HEK293 (cell line): Measurements from ENCODE around the gene PDE1C.

Source experiments
- CTCF ChIA-PET: fragments of 350-600 bp; formaldehyde crosslinking; extraction: SDS; loops from one replicate; lab custom pipeline; 2021; ENCODE audit warnings: antibody characterized with exemption; lab: Yijun Ruan, JAX
- POLR2A ChIA-PET: fragments of 300-600 bp; formaldehyde crosslinking; extraction: SDS; loops from one replicate; lab custom pipeline; 2020; ENCODE audit warnings: antibody characterized with exemption, inconsistent platforms; lab: Yijun Ruan, JAX
- H3K27ac ChIP-seq: fragments of 200-500 bp; sonication (Bioruptor generic); 2 replicates; pipeline ENCODE4 v1.5.1; 2014; ENCODE audit warnings: low read depth, low read length, control low read depth, inconsistent platforms; ENCODE audit errors: extremely low read depth
- H3K36me3 ChIP-seq, 2 experiments: fragments of 200-500 bp in 1 of 2; sonication (Bioruptor generic) in 1 of 2; 1 replicate in 1 of 2; 2 replicates in 1 of 2; pipeline ENCODE4 v1.5.1; 2014 to 2017; ENCODE audit warnings: inconsistent platforms in 2 of 2, low read length in 2 of 2; ENCODE audit not compliant: control insufficient read depth in 2 of 2, insufficient read depth in 1 of 2
- H3K4me1 ChIP-seq: fragments of 200-500 bp; sonication (Bioruptor generic); 2 replicates; pipeline ENCODE4 v1.5.1; 2014; ENCODE audit warnings: mild to moderate bottlenecking, low read length, inconsistent platforms; ENCODE audit not compliant: control insufficient read depth, insufficient read depth
- H3K4me3 ChIP-seq: 2 replicates; pipeline ENCODE4 v1.5.1; 2011; ENCODE audit warnings: low read depth, mild to moderate bottlenecking, control low read depth, low read length, moderate library complexity
- H3K9me3 ChIP-seq: fragments of 200-500 bp; sonication (Bioruptor generic); 2 replicates; pipeline ENCODE4 v1.5.1; 2014; ENCODE audit warnings: low read depth, low read length, inconsistent platforms; ENCODE audit not compliant: control insufficient read depth, insufficient read depth
- HOXA7 ChIP-seq: sonication (generic); formaldehyde crosslinking; IDR thresholded peaks from 2 replicates; pipeline ENCODE4 v1.8.1; 2022; ENCODE audit warnings: missing genetic modification reagents, borderline replicate concordance
- HOXC10 ChIP-seq: sonication (generic); formaldehyde crosslinking; IDR thresholded peaks from 2 replicates; pipeline ENCODE4 v1.8.1; 2023; ENCODE audit warnings: mild to moderate bottlenecking, missing genetic modification reagents
- KLF9 ChIP-seq: fragments of 450-650 bp; formaldehyde crosslinking; IDR thresholded peaks from 2 replicates; pipeline ENCODE4 v1.5.1; 2016; ENCODE audit warnings: missing biosample characterization, missing genetic modification characterization, low read depth
- TRIM28 ChIP-seq: IDR thresholded peaks from 2 replicates; pipeline ENCODE4 v1.6.1; 2011; ENCODE audit warnings: low read length, control low read depth, borderline replicate concordance
- ZFP37 ChIP-seq: fragments of 450-650 bp; formaldehyde crosslinking; IDR thresholded peaks from 2 replicates; pipeline ENCODE4 v1.5.1; 2016; ENCODE audit warnings: missing biosample characterization, missing genetic modification characterization
- ZIC2 ChIP-seq: fragments of 450-650 bp; formaldehyde crosslinking; IDR thresholded peaks from 2 replicates; pipeline ENCODE4 v1.5.1; 2016; ENCODE audit warnings: missing biosample characterization, missing genetic modification characterization
- ZNF132 ChIP-seq: fragments of 450-650 bp; formaldehyde crosslinking; IDR thresholded peaks from 2 replicates; pipeline ENCODE4 v1.5.1; 2017; ENCODE audit warnings: missing biosample characterization, missing genetic modification characterization, borderline replicate concordance
- ZNF16 ChIP-seq: fragments of 450-650 bp; formaldehyde crosslinking; IDR thresholded peaks from 2 replicates; pipeline ENCODE4 v1.5.1; 2016; ENCODE audit warnings: low read depth, missing biosample characterization, missing genetic modification characterization
- ZNF184 ChIP-seq: fragments of 450-650 bp; IDR thresholded peaks from 2 replicates; pipeline ENCODE4 v1.5.1; 2018; ENCODE audit warnings: missing biosample characterization, mild to moderate bottlenecking, missing genetic modification characterization
- ZNF302 ChIP-seq: fragments of 450-650 bp; formaldehyde crosslinking; IDR thresholded peaks from 2 replicates; pipeline ENCODE4 v1.5.1; 2016; ENCODE audit warnings: missing biosample characterization, missing genetic modification characterization, low read depth
- ZNF311 ChIP-seq: fragments of 450-650 bp; formaldehyde crosslinking; IDR thresholded peaks from 2 replicates; pipeline ENCODE4 v1.5.1; 2017; ENCODE audit warnings: missing biosample characterization, missing genetic modification characterization, borderline replicate concordance
- ZNF324 ChIP-seq: fragments of 450-650 bp; formaldehyde crosslinking; IDR thresholded peaks from 2 replicates; pipeline ENCODE4 v1.5.1; 2016; ENCODE audit warnings: missing biosample characterization, missing genetic modification characterization
- ZNF391 ChIP-seq: fragments of 450-650 bp; formaldehyde crosslinking; IDR thresholded peaks from 2 replicates; pipeline ENCODE4 v1.5.1; 2016; ENCODE audit warnings: low read depth, missing biosample characterization, missing genetic modification characterization, borderline replicate concordance
- ZNF423 ChIP-seq: fragments of 450-650 bp; formaldehyde crosslinking; IDR thresholded peaks from 2 replicates; pipeline ENCODE4 v1.5.1; 2016; ENCODE audit warnings: missing biosample characterization, missing genetic modification characterization
- ZNF549 ChIP-seq: fragments of 450-650 bp; IDR thresholded peaks from 2 replicates; pipeline ENCODE4 v1.5.1; 2018; ENCODE audit warnings: missing biosample characterization, missing genetic modification characterization, mild to moderate bottlenecking, inconsistent platforms, moderate library complexity
- ZNF629 ChIP-seq: fragments of 450-650 bp; formaldehyde crosslinking; IDR thresholded peaks from 2 replicates; pipeline ENCODE4 v1.5.1; 2017; ENCODE audit warnings: missing biosample characterization, missing genetic modification characterization
- ZNF747 ChIP-seq: fragments of 450-650 bp; formaldehyde crosslinking; IDR thresholded peaks from 2 replicates; pipeline ENCODE4 v1.5.1; 2016; ENCODE audit warnings: missing biosample characterization, missing genetic modification characterization
- ZNF777 ChIP-seq: fragments of 450-650 bp; formaldehyde crosslinking; IDR thresholded peaks from 2 replicates; pipeline ENCODE4 v1.5.1; 2017; ENCODE audit warnings: missing biosample characterization, missing genetic modification characterization, borderline replicate concordance
- ZNF837 ChIP-seq: fragments of 450-650 bp; formaldehyde crosslinking; IDR thresholded peaks from 2 replicates; pipeline ENCODE4 v1.5.1; 2016; ENCODE audit warnings: missing biosample characterization, missing genetic modification characterization
- TF ChIP-seq, protein P1 (sequence below): fragments of 450-650 bp; formaldehyde crosslinking; optimal IDR thresholded peaks from 2 replicates; pipeline ENCODE3; 2016; ENCODE audit warnings: missing biosample characterization, mild to moderate bottlenecking, missing genetic modification characterization
- TF ChIP-seq, protein P2 (sequence below): fragments of 450-650 bp; formaldehyde crosslinking; IDR thresholded peaks from 2 replicates; pipeline ENCODE4 v1.5.0; 2017; ENCODE audit warnings: missing biosample characterization, missing genetic modification characterization, borderline replicate concordance
- TF ChIP-seq, protein P3 (sequence below): fragments of 450-650 bp; formaldehyde crosslinking; IDR thresholded peaks from 2 replicates; pipeline ENCODE4 v1.5.1; 2017; ENCODE audit warnings: missing biosample characterization, mild to moderate bottlenecking, missing genetic modification characterization, moderate library complexity

PDE1C gene

DNA sequence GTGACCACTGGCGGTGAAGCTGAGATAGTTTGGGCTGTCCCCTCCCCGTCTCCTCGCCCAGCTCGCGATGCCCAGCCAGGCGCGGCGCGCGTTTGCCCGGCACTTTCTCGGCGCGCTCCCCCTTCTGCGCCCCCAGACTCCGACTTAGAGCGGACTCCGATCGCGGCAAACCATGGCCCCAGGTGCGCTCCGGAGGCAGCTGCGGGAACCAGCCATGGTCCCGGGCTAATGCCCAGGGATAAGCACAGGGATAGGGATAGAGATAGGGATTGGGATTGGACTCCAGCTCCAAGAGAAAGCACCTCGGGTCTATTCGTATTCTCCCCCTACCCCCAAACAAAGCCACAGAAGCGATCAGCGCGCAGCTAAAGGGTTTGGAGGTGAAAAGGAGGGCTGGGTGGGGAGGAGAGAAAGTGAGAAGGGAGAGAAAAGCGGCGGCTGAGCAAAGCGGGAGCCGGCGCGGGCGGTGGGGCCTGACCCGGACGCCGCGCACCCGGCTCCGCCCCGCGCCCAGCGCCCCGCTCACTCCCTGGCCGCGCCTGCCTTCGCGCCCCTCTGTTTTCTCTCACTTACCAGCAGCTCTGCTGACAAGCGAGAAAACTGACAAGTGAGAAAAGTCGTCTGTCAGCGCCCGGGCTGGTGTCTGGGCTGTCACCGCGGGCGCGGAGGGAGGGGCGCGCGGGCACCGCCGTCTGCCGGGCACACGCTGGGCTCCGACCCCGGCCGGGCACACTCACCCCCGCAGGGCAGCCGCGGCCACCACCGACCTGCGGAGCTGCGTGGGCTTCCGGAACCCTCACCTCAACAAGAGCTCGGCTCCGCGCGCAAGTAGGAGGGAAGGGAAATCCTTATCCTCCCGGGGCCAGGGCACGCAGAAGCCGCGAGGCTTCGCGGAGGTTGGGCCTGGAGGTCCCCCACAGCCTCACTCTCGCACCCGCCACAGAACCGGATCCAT is at the start of gene PDE1C:
TSS of gene PDE1C (minus strand) at position 2 of the 955 bp plus-strand sequence.
- POLR2A ChIA-PET = no interaction called here
- H3K36me3 ChIP-seq = no peaks in the 10 kb centered on the region
- no peak for TF ChIP-seq ZNF184 (tag by site-specific recombination)
- TF ChIP-seq ZNF311 = no peak
- TF ChIP-seq, protein P1, sequence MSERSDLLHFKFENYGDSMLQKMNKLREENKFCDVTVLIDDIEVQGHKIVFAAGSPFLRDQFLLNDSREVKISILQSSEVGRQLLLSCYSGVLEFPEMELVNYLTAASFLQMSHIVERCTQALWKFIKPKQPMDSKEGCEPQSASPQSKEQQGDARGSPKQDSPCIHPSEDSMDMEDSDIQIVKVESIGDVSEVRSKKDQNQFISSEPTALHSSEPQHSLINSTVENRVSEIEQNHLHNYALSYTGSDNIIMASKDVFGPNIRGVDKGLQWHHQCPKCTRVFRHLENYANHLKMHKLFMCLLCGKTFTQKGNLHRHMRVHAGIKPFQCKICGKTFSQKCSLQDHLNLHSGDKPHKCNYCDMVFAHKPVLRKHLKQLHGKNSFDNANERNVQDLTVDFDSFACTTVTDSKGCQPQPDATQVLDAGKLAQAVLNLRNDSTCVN (tag by site-specific recombination) = no peak
- TF ChIP-seq ZNF324 (tag by site-specific recombination) = no peak
- no peak for TF ChIP-seq ZNF777 (tag by site-specific recombination)
- no peak for TF ChIP-seq ZNF837 (tag by site-specific recombination)
- TF ChIP-seq ZNF391 (tag by site-specific recombination) = no peak
- TF ChIP-seq, protein P2, sequence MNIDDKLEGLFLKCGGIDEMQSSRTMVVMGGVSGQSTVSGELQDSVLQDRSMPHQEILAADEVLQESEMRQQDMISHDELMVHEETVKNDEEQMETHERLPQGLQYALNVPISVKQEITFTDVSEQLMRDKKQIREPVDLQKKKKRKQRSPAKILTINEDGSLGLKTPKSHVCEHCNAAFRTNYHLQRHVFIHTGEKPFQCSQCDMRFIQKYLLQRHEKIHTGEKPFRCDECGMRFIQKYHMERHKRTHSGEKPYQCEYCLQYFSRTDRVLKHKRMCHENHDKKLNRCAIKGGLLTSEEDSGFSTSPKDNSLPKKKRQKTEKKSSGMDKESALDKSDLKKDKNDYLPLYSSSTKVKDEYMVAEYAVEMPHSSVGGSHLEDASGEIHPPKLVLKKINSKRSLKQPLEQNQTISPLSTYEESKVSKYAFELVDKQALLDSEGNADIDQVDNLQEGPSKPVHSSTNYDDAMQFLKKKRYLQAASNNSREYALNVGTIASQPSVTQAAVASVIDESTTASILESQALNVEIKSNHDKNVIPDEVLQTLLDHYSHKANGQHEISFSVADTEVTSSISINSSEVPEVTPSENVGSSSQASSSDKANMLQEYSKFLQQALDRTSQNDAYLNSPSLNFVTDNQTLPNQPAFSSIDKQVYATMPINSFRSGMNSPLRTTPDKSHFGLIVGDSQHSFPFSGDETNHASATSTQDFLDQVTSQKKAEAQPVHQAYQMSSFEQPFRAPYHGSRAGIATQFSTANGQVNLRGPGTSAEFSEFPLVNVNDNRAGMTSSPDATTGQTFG = no peak
- TF ChIP-seq, protein P3, sequence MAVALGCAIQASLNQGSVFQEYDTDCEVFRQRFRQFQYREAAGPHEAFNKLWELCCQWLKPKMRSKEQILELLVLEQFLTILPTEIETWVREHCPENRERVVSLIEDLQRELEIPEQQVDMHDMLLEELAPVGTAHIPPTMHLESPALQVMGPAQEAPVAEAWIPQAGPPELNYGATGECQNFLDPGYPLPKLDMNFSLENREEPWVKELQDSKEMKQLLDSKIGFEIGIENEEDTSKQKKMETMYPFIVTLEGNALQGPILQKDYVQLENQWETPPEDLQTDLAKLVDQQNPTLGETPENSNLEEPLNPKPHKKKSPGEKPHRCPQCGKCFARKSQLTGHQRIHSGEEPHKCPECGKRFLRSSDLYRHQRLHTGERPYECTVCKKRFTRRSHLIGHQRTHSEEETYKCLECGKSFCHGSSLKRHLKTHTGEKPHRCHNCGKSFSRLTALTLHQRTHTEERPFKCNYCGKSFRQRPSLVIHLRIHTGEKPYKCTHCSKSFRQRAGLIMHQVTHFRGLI = no peak
- CTCF ChIA-PET = interaction anchor here (0.6 kb wide), 1 partner anchor 495 kb away, joined by 4 read pairs; no protein-coding TSS in a partner anchor
- H3K9me3 ChIP-seq = no peaks in the 10 kb centered on the region
- peak within 1 kb of the TSS; percentile 34 for H3K4me3 ChIP-seq
- H3K27ac ChIP-seq = no peak within 1 kb of the TSS
- H3K4me1 ChIP-seq = no peaks in the 10 kb centered on the region

DNA sequence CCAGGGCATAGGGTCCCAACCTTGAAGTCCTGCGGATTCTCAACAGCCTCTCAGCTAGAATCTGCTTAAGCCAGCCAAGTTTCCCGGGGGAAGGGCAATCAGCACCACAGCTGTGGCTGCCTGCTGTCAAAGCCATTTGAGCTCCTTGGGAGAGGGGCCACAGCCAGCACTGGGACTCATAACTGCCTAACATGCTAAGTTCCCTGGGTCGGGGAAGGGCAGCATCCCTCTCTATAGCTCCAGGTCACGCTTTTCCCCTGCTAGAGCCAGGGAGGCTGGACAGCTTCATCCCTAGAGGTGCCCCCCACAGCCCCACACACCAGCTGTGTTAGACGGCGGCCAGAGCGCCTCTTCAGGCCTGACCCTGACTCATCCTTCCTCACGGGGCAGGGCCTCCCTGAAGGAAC is 49.6 kb upstream of the PDE1C start:
- ChIA-PET CTCF (no interaction called here), POLR2A (no interaction called here)
- H3K4me3 ChIP-seq = no peak overlapping the region
- no peak overlapping the region for H3K27ac ChIP-seq
- H3K9me3 ChIP-seq = no peaks in the 10 kb centered on the region
- no peaks in the 10 kb centered on the region for H3K4me1 ChIP-seq
- no peak for TF ChIP-seq ZFP37 (tag by site-specific recombination)
- 0 out of 2 replicates have a peak, but pooled peaks have one; percentile 7 for TF ChIP-seq ZIC2
- no peaks in the 10 kb centered on the region for H3K36me3 ChIP-seq

DNA sequence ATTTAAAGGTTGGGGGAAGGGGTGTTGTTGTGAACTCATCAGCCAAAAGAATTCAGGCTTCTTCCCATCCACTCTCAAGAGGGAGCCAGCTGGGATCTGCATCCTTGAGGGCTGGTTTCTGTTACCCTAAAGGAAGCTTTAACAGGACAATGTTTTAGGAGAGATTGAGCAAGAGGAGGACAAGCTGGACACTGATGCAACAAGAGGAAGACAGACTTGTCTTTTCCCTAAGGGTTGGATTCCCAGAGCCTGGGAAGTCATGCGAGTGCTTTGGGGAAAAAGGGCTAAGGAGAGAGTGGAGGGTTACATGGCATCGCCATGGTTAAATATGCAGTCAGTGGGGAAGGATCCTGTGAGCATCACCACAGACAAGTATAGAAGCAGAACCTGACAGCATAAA is 47.6 kb upstream of the PDE1C start:
- POLR2A ChIA-PET = no interaction called here
- TF ChIP-seq HOXA7 (CRISPR knock-in tag) (no peak), HOXC10 (CRISPR knock-in tag) (no peak), ZNF302 (no peak), ZNF837 (tag by site-specific recombination) (no peak), ZNF16 (tag by site-specific recombination) (no peak), ZNF549 (no peak), ZNF629 (tag by site-specific recombination) (no peak), ZNF747 (tag by site-specific recombination) (no peak), TRIM28 (no peak), ZNF132 (no peak), KLF9 (tag by site-specific recombination) (no peak), ZNF423 (no peak)
- TF ChIP-seq, protein P3 = no peak
- TF ChIP-seq, all 188 proteins: peak for 0
- H3K27ac ChIP-seq = no peak overlapping the region
- no peaks in the 10 kb centered on the region for H3K4me1 ChIP-seq
- H3K4me3 ChIP-seq = no peak overlapping the region
- no peaks in the 10 kb centered on the region for H3K9me3 ChIP-seq
- H3K36me3 ChIP-seq = no peaks in the 10 kb centered on the region
- CTCF ChIA-PET = no interaction called here
